PC-3 (cell line): ENCODE results near the gene MED22. TPM values are rescaled to one million over a fixed set of nuclear protein-coding genes. Genes with fewer than 3 reads are reported as not detected.

Experiments used
- ATAC-seq: fragments of 200-7000 bp; cut with Tn5 transposase; 2 replicates; pipeline ENCODE4 v1.9.1; 2020; ENCODE audit warnings: mild to moderate bottlenecking, moderate library complexity
- BruUV-seq: library from RNA; stranded (reverse); fragments of 400-500 nt; replicated peaks from 2 replicates; lab custom pipeline; 2021; lab: Mats Ljungman, UMichigan
- CTCF ChIA-PET: fragments of 300-600 bp; sonication (Branson Sonifier 250); formaldehyde crosslinking; loops from one replicate; lab custom pipeline; 2022; ENCODE audit warnings: antibody characterized with exemption; lab: Charles Lee
- POLR2A ChIA-PET: fragments of 300-600 bp; sonication (Branson Sonifier 250); formaldehyde crosslinking; loops from one replicate; lab custom pipeline; 2022; ENCODE audit warnings: antibody characterized with exemption; ENCODE audit not compliant: unreplicated experiment; lab: Charles Lee
- DNase-seq: peaks from one replicate; pipeline ENCODE4 v3.0.0-alpha.2; 2015
- H2AFZ ChIP-seq: fragments of 300-600 bp; sonication (generic); 2 replicates; pipeline ENCODE4 v1.6.0; 2016; ENCODE audit warnings: antibody characterized with exemption, low read length
- H3F3A ChIP-seq: fragments of 300-600 bp; sonication (generic); one replicate; pipeline ENCODE4 v1.6.0; 2017; ENCODE audit warnings: antibody characterized with exemption, low read length, control low read depth, mild to moderate bottlenecking; ENCODE audit not compliant: unreplicated experiment
- H3K27ac ChIP-seq: fragments of 300-600 bp; sonication (generic); 2 replicates; pipeline ENCODE4 v1.5.1; 2016; ENCODE audit warnings: mild to moderate bottlenecking, low read length
- H3K27me3 ChIP-seq: fragments of 300-600 bp; sonication (generic); 2 replicates; pipeline ENCODE4 v1.6.1; 2016; ENCODE audit warnings: low read length, mixed read lengths
- H3K36me3 ChIP-seq: fragments of 300-600 bp; sonication (generic); 2 replicates; pipeline ENCODE4 v1.6.1; 2016; ENCODE audit warnings: low read depth, mixed run types, low read length, mixed read lengths
- H3K4me1 ChIP-seq: fragments of 300-600 bp; sonication (generic); 2 replicates; pipeline ENCODE4 v1.5.1; 2016; ENCODE audit warnings: low read length; ENCODE audit not compliant: insufficient read depth
- H3K4me2 ChIP-seq: fragments of 300-600 bp; sonication (generic); 2 replicates; pipeline ENCODE4 v1.6.0; 2016; ENCODE audit warnings: low read length
- H3K4me3 ChIP-seq: fragments of 300-600 bp; sonication (generic); 2 replicates; pipeline ENCODE4 v1.5.1; 2016; ENCODE audit warnings: mild to moderate bottlenecking, low read length, mixed read lengths
- H3K79me2 ChIP-seq: fragments of 300-600 bp; sonication (generic); 2 replicates; pipeline ENCODE4 v1.6.1; 2017; ENCODE audit warnings: low read length, mixed read lengths
- H3K9ac ChIP-seq: fragments of 300-600 bp; sonication (generic); 2 replicates; pipeline ENCODE4 v1.6.0; 2016; ENCODE audit warnings: mild to moderate bottlenecking, low read length
- H3K9me2 ChIP-seq: fragments of 300-600 bp; sonication (generic); replicated peaks from 2 replicates; pipeline ENCODE4 v1.6.1; 2016; ENCODE audit warnings: mixed run types, low read length, mixed read lengths
- H3K9me3 ChIP-seq: fragments of 300-600 bp; sonication (generic); 2 replicates; pipeline ENCODE4 v1.6.1; 2016; ENCODE audit warnings: low read length, mixed read lengths
- H4K20me1 ChIP-seq: fragments of 300-600 bp; sonication (generic); 2 replicates; pipeline ENCODE4 v1.6.1; 2016; ENCODE audit warnings: low read length, mixed read lengths
- EZH2 ChIP-seq: fragments of 300-600 bp; sonication (generic); IDR thresholded peaks from one replicate; pipeline ENCODE4 v1.6.1; 2017; ENCODE audit warnings: antibody characterized with exemption, mild to moderate bottlenecking, low read length; ENCODE audit not compliant: unreplicated experiment
- EZH2phosphoT487 ChIP-seq: fragments of 300-600 bp; sonication (generic); IDR thresholded peaks from 2 replicates; pipeline ENCODE4 v1.6.1; 2018; ENCODE audit warnings: mild to moderate bottlenecking, antibody characterized with exemption, low read length, borderline replicate concordance
- intact Hi-C: fragments of 100-400 bp; cut with micrococcal nuclease; formaldehyde crosslinking; loops from 2 replicates; pipeline ENCODE4 v1.9.0; 2023
- total RNA-seq: library from RNA; depleted of rRNA; stranded (reverse); fragments of >200 nt; gene quantifications from 2 replicates; pipeline ENCODE4 v1.2.3, GENCODE V29; 2014
- TF ChIP-seq, protein P1 (sequence below): fragments of 300-600 bp; sonication (generic); conservative IDR thresholded peaks from 2 replicates; pipeline ENCODE4 v1.5.1; 2017; ENCODE audit warnings: antibody characterized with exemption, low read depth, mild to moderate bottlenecking, low read length

The MED22 gene
- total RNA-seq, 1 experiment from 2014 or later, result 20.5 TPM

DNA sequence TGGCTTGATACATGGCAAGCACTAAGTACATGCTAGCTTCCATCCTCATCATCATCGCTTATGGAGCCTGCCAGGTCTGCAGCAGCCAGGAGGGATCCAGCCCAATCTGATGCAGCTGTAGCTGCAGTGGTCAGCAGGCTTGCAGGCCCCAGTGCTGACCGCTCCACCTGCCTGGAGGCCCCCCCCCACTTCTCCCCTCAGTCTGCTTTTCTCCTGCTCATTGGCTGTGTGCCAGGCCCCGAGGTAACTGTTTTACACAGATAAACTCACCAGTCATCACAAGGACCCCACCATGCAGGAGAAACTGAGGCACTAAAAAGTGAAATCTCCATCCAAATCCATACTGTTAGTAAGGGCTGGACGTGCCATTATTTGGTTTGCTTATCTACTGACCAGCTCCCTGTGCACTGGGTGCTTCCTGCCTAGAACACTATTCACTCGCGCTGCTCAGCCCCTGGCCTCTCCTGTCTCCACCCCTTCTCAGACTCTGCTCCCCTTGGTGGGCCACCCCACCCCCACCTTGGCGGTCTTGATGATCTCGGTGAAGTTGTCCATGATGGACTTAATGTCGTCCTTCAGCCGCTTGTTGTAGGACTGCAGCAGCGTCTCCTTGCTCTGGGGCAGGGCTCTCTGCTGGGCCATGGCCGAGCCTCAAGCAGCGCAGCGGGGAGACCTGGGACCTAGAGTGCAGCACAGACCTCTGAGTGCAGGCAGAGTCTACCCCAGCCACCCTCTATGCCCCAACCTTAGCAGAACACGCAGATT is 1.7 kb downstream of the MED22 start:
- H3K4me1 ChIP-seq, result peaks cover 13% of the 10 kb centered on the region
- no peaks in the 10 kb centered on the region for H3K27me3 ChIP-seq
- ATAC-seq, result no peak
- H3K9me2 ChIP-seq, result no peaks in the 10 kb centered on the region
- POLR2A ChIA-PET, result interaction anchor here (0.7 kb wide), 1 partner anchor 10 kb away, joined by 4 read pairs; the partner anchor contains the start of gene SURF1
- H2AFZ ChIP-seq, result peak overlapping the region; percentile 57; the same call in 1 of the 2 replicates
- H3K4me2 ChIP-seq, result peak overlapping the region; percentile 88
- H3K79me2 ChIP-seq, result peaks cover 48% of the 10 kb centered on the region
- BruUV-seq, result no TSS peak
- DNase-seq, result no peak
- TF ChIP-seq EZH2 (no peak), EZH2phosphoT487 (no peak)
- TF ChIP-seq, protein P1, sequence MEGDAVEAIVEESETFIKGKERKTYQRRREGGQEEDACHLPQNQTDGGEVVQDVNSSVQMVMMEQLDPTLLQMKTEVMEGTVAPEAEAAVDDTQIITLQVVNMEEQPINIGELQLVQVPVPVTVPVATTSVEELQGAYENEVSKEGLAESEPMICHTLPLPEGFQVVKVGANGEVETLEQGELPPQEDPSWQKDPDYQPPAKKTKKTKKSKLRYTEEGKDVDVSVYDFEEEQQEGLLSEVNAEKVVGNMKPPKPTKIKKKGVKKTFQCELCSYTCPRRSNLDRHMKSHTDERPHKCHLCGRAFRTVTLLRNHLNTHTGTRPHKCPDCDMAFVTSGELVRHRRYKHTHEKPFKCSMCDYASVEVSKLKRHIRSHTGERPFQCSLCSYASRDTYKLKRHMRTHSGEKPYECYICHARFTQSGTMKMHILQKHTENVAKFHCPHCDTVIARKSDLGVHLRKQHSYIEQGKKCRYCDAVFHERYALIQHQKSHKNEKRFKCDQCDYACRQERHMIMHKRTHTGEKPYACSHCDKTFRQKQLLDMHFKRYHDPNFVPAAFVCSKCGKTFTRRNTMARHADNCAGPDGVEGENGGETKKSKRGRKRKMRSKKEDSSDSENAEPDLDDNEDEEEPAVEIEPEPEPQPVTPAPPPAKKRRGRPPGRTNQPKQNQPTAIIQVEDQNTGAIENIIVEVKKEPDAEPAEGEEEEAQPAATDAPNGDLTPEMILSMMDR, result no peak
- peak overlapping the region; percentile 85 for H3K4me3 ChIP-seq
- CTCF ChIA-PET, result no interaction called here
- no peaks in the 10 kb centered on the region for H3K9me3 ChIP-seq
- peaks cover 19% of the 10 kb centered on the region for H4K20me1 ChIP-seq
- H3F3A ChIP-seq, result peaks cover 6% of the 10 kb centered on the region
- H3K9ac ChIP-seq, result peak overlapping the region; percentile 100; the same call in 1 of the 2 replicates
- intact Hi-C loops, result no loop called here
- peaks cover 28% of the 10 kb centered on the region for H3K36me3 ChIP-seq
- H3K27ac ChIP-seq, result no peak overlapping the region

DNA sequence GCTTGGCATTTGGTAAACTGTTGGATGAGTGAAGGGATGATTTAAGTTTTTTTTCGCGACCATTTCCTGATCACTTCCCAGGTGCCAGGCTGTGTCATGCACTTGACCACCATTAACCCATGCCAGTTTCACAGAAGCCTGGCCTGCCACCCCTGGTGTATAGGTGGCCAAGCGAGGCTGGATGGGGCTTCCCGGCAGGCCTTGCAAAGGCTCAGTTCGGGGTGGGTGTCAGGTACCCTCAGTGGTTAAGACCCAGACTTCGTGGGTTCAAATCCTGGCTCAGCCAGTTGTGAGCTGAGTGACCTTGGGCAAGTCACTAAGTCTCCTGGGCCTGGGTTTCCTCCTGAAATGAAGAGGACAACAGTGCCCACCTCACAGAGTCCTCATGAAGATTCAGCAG is 2.3 kb downstream of the MED22 start:
- Histone ChIP-seq H4K20me1 (peaks cover 19% of the 10 kb centered on the region), H3K79me2 (peaks cover 48% of the 10 kb centered on the region), H3K9me2 (no peaks in the 10 kb centered on the region), H3K27ac (no peak overlapping the region), H3K36me3 (peaks cover 22% of the 10 kb centered on the region), H3K4me2 (no peak overlapping the region), H3K4me1 (peaks cover 13% of the 10 kb centered on the region), H3K4me3 (no peak overlapping the region), H3K9me3 (no peaks in the 10 kb centered on the region), H2AFZ (no peak overlapping the region), H3F3A (peaks cover 3% of the 10 kb centered on the region), H3K9ac (no peak overlapping the region), H3K27me3 (no peaks in the 10 kb centered on the region)
- ChIA-PET POLR2A (no interaction called here), CTCF (no interaction called here)
- BruUV-seq, result no TSS peak
- intact Hi-C loops, result no loop called here
- DNase-seq (no peak), ATAC-seq (no peak)
- TF ChIP-seq, protein P1, result no peak
- TF ChIP-seq EZH2phosphoT487 (no peak), EZH2 (no peak)

DNA sequence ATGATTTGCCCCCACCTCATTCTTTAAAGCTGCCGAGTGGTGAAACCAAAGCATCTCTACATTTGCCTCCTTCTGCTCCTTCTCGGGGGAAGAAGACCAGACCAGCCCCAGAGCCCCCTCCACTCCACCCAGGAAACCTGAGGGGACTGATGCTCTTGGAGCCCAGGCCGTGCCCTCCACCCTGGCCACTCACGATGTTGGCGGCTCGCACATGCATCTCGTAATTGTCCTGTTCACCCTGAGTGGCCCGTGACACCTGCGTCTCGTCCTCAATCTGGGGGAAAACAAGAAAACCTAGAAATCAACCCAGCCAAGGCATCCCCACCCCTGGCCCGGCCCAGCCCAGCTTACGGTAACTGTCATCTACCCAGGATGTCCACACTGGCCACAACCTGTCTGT is 3.0 kb downstream of the MED22 start:
- no peak overlapping the region for H3K9ac ChIP-seq
- no peak overlapping the region for H3K4me3 ChIP-seq
- DNase-seq, result no peak
- H3K27ac ChIP-seq, result no peak overlapping the region
- no peaks in the 10 kb centered on the region for H3K9me2 ChIP-seq
- H3K4me1 ChIP-seq, result peaks cover 13% of the 10 kb centered on the region
- no peaks in the 10 kb centered on the region for H3K9me3 ChIP-seq
- ATAC-seq, result no peak
- H3K36me3 ChIP-seq, result peaks cover 16% of the 10 kb centered on the region
- CTCF ChIA-PET, result no interaction called here
- H3F3A ChIP-seq, result no peaks in the 10 kb centered on the region
- TF ChIP-seq EZH2 (no peak), EZH2phosphoT487 (no peak)
- TF ChIP-seq, protein P1, result no peak
- H4K20me1 ChIP-seq, result peaks cover 13% of the 10 kb centered on the region
- H2AFZ ChIP-seq, result no peak overlapping the region
- no peaks in the 10 kb centered on the region for H3K27me3 ChIP-seq
- intact Hi-C loops, result no loop called here
- BruUV-seq, result no TSS peak
- peaks cover 43% of the 10 kb centered on the region for H3K79me2 ChIP-seq
- POLR2A ChIA-PET, result no interaction called here
- no peak overlapping the region for H3K4me2 ChIP-seq
